Gastrocnemius medialis (tissue), 4 donors: ENCODE measurements around the gene POLR3K.

ENCODE experiments used
- CTCF ChIP-seq, 5 experiments: fragments of 450-650 bp in 3 of 5; fragments of 200-600 bp in 2 of 5; sonication (generic) in 2 of 5; IDR thresholded peaks in 4 of 5; conservative IDR thresholded peaks in 1 of 5; 1 replicate in 4 of 5; 2 replicates in 1 of 5; pipeline ENCODE4 v1.5.1; 2016 to 2019; ENCODE audit warnings: antibody characterized with exemption in 5 of 5, mild to moderate bottlenecking in 3 of 5, moderate library complexity in 3 of 5
- POLR2A ChIP-seq, 2 donors: fragments of 450-650 bp; IDR thresholded peaks; one replicate each; pipeline ENCODE4 v1.6.1; 2017; ENCODE audit warnings: antibody characterized with exemption in 2 of 2, mild to moderate bottlenecking in 2 of 2, moderate library complexity in 2 of 2

DNA sequence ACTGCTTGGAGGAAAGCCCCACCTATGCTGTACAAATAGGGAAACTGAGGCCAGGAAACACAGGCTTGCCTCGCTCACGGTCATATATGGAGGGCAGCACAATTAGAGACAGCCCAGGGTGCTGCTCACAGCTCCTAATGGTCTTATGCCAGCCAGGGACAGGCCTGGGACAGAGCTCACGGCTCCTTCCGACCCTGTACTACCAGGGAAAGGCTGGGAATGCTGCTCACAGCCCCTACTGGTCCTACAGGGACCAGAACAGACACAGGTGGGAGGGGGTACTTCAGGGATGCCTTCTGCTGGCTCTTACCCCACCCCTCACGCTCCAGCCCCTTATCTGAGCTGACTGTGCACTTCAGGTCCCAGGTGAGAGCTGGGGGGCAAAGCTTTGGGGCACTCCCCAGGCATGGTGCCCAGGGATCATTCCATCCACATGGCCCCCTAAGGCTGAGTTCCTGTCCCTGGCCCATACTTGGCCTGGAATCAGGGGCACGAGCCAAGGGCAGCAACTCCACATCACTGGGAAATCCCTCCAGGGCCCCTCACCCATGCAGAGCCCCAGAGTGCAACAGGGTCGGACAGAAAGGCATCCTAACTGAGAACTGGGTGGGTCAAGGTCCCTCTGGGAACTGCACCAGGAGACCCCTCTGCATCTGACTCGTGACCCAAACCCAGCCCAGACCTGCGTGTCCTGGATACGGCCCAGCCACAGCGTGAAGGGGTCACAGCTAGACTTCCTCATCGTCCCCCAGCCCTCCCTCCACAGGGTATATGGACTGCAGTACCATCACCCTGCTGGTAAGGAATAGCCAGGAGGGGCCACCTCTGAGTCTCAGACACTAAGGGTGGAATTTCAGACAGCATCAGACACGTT is 13.1 kb upstream of the POLR3K start:
- TF ChIP-seq POLR2A (IDR thresholded peaks at IDR 0.05) (no peak), CTCF (IDR thresholded peaks at IDR 0.05 in 4 of 5, conservative IDR thresholded peaks at IDR 0.05 in 1 of 5) (peak in 1 of 5 experiments; percentile 10)
